Measurements from ENCODE around the gene AUTS2.

AUTS2 gene

GRCh38 chr7:70460071-70460470, 861.8 kb downstream of the AUTS2 start:
- CTCF ChIA-PET = no interaction called here
- POLR2A ChIA-PET = no interaction called here
- DNase-seq (ENCODE audit: extremely low spot score) = no peak
- TF ChIP-seq HDGF (IDR thresholded peaks at IDR 0.05; ENCODE audit: borderline replicate concordance) (no peak), FOXK2 (IDR thresholded peaks at IDR 0.05) (no peak), PKNOX1 (IDR thresholded peaks at IDR 0.05) (no peak), L3MBTL2 (conservative IDR thresholded peaks at IDR 0.05) (no peak), NFRKB (IDR thresholded peaks at IDR 0.05) (no peak), ELF4 (IDR thresholded peaks at IDR 0.05) (no peak), ARNT (IDR thresholded peaks at IDR 0.05) (no peak), BHLHE40 (IDR thresholded peaks at IDR 0.05; ENCODE audit: borderline replicate concordance) (no peak), SP1 (IDR thresholded peaks at IDR 0.05) (no peak), ZNF384 (IDR thresholded peaks at IDR 0.05) (no peak), TARDBP (IDR thresholded peaks at IDR 0.05) (no peak), CTBP1 (IDR thresholded peaks at IDR 0.05; ENCODE audit: borderline replicate concordance) (no peak), LEF1 (IDR thresholded peaks at IDR 0.05; ENCODE audit: borderline replicate concordance) (no peak), SUZ12 (IDR thresholded peaks at IDR 0.05) (no peak)

- TF ChIP-seq FOXA1 (IDR thresholded peaks at IDR 0.05) (no peak), FOXM1 (IDR thresholded peaks at IDR 0.05; ENCODE audit: borderline replicate concordance) (no peak), SP1 (IDR thresholded peaks at IDR 0.05) (no peak), HDGF (IDR thresholded peaks at IDR 0.05; ENCODE audit: borderline replicate concordance) (no peak), FOXK2 (IDR thresholded peaks at IDR 0.05) (no peak), NFRKB (IDR thresholded peaks at IDR 0.05) (no peak), SUZ12 (IDR thresholded peaks at IDR 0.05) (no peak), LEF1 (IDR thresholded peaks at IDR 0.05; ENCODE audit: borderline replicate concordance) (no peak), BHLHE40 (IDR thresholded peaks at IDR 0.05; ENCODE audit: borderline replicate concordance) (no peak), ELF4 (IDR thresholded peaks at IDR 0.05) (no peak)
- CTCF ChIA-PET = no interaction called here
- no peak for DNase-seq (ENCODE audit: extremely low spot score)
- POLR2A ChIA-PET = no interaction called here
Measured at GRCh38 chr7:70460562-70460961, 862.3 kb downstream of the AUTS2 start.

- DNase-seq (ENCODE audit: extremely low spot score) = no peak
- POLR2A ChIA-PET = no interaction called here
- CTCF ChIA-PET = interaction anchor here (0.5 to 0.7 kb wide), 4 partner anchors 276 to 1621 kb away, joined by 3 read pairs; no protein-coding TSS in a partner anchor
- no peak for TF ChIP-seq PKNOX1 (IDR thresholded peaks at IDR 0.05)
- no peak for TF ChIP-seq NFRKB (IDR thresholded peaks at IDR 0.05)
Measured at GRCh38 chr7:70463352-70463938, 865.2 kb downstream of the AUTS2 start.

- DNase-seq (ENCODE audit: extremely low spot score) = no peak
- POLR2A ChIA-PET = no interaction called here
- CTCF ChIA-PET = no interaction called here
- TF ChIP-seq FOXM1 (IDR thresholded peaks at IDR 0.05; ENCODE audit: borderline replicate concordance) (no peak), CTBP1 (IDR thresholded peaks at IDR 0.05; ENCODE audit: borderline replicate concordance) (no peak), FOXK2 (IDR thresholded peaks at IDR 0.05) (no peak), L3MBTL2 (conservative IDR thresholded peaks at IDR 0.05) (no peak), SUZ12 (IDR thresholded peaks at IDR 0.05) (no peak), ZNF384 (IDR thresholded peaks at IDR 0.05) (no peak), NFRKB (IDR thresholded peaks at IDR 0.05) (no peak), SP1 (IDR thresholded peaks at IDR 0.05) (no peak), HDGF (IDR thresholded peaks at IDR 0.05; ENCODE audit: borderline replicate concordance) (no peak), LEF1 (IDR thresholded peaks at IDR 0.05; ENCODE audit: borderline replicate concordance) (no peak), FOXA1 (IDR thresholded peaks at IDR 0.05) (no peak), PKNOX1 (IDR thresholded peaks at IDR 0.05) (no peak), BHLHE40 (IDR thresholded peaks at IDR 0.05; ENCODE audit: borderline replicate concordance) (no peak), TARDBP (IDR thresholded peaks at IDR 0.05) (no peak), ELF4 (IDR thresholded peaks at IDR 0.05) (no peak), ARNT (IDR thresholded peaks at IDR 0.05) (no peak)
Measured at GRCh38 chr7:70466725-70467364, 868.6 kb downstream of the AUTS2 start.

GRCh38 chr7:70470746-70471145, 872.5 kb downstream of the AUTS2 start:
- POLR2A ChIA-PET = interaction anchor here (0.7 kb wide), 1 partner anchor 228 kb away, joined by 3 read pairs; no protein-coding TSS in a partner anchor
- DNase-seq (ENCODE audit: extremely low spot score) = no peak
- TF ChIP-seq ARNT (IDR thresholded peaks at IDR 0.05) = no peak
- TF ChIP-seq ELF4 (IDR thresholded peaks at IDR 0.05) = no peak
- TF ChIP-seq PKNOX1 (IDR thresholded peaks at IDR 0.05) = no peak
- TF ChIP-seq ZNF384 (IDR thresholded peaks at IDR 0.05) = no peak
- no peak for TF ChIP-seq CTBP1 (IDR thresholded peaks at IDR 0.05; ENCODE audit: borderline replicate concordance)
- no peak for TF ChIP-seq NFRKB (IDR thresholded peaks at IDR 0.05)
- TF ChIP-seq TARDBP (IDR thresholded peaks at IDR 0.05) = no peak
- no peak for TF ChIP-seq LEF1 (IDR thresholded peaks at IDR 0.05; ENCODE audit: borderline replicate concordance)
- no peak for TF ChIP-seq FOXK2 (IDR thresholded peaks at IDR 0.05)
- TF ChIP-seq FOXM1 (IDR thresholded peaks at IDR 0.05; ENCODE audit: borderline replicate concordance) = no peak
- no peak for TF ChIP-seq FOXA1 (IDR thresholded peaks at IDR 0.05)
- TF ChIP-seq SP1 (IDR thresholded peaks at IDR 0.05) = no peak
- no peak for TF ChIP-seq L3MBTL2 (conservative IDR thresholded peaks at IDR 0.05)
- CTCF ChIA-PET = no interaction called here
